Neuronal stem cell (in vitro differentiated cells): ENCODE results near the gene FOXP2.
"Not testable (repeated sequence)": the region's sequence is repeated elsewhere in the genome, so short reads cannot be mapped to it uniquely, and the experiment has no call there.

Source experiments
- DNase-seq: peaks from one replicate; pipeline ENCODE4 v3.0.0-alpha.2; 2013; ENCODE audit warnings: low spot score
- H2AFZ ChIP-seq: one replicate; pipeline ENCODE4 v1.6.1; 2013; ENCODE audit warnings: mild to moderate bottlenecking, low read length, inconsistent platforms
- H2AK5ac ChIP-seq: 2 replicates; pipeline ENCODE4 v1.6.1; 2013; ENCODE audit warnings: low read depth, mild to moderate bottlenecking, inconsistent platforms, low read length, moderate library complexity, mixed read lengths
- H2BK120ac ChIP-seq: 2 replicates; pipeline ENCODE4 v1.6.1; 2013; ENCODE audit warnings: low read depth, mild to moderate bottlenecking, inconsistent platforms, low read length, moderate library complexity, mixed read lengths
- H2BK12ac ChIP-seq: one replicate; pipeline ENCODE4 v1.6.1; 2013; ENCODE audit warnings: low read length, inconsistent platforms
- H2BK15ac ChIP-seq: 2 replicates; pipeline ENCODE4 v1.6.1; 2013; ENCODE audit warnings: mild to moderate bottlenecking, low read length, inconsistent platforms, mixed read lengths
- H2BK5ac ChIP-seq: one replicate; pipeline ENCODE4 v1.6.1; 2013; ENCODE audit warnings: inconsistent platforms, mild to moderate bottlenecking, low read length, moderate library complexity
- H3K14ac ChIP-seq: one replicate; pipeline ENCODE4 v1.6.1; 2013; ENCODE audit warnings: low read length, inconsistent platforms
- H3K18ac ChIP-seq: 2 replicates; pipeline ENCODE4 v1.6.1; 2013; ENCODE audit warnings: low read length, inconsistent platforms
- H3K23ac ChIP-seq: 2 replicates; pipeline ENCODE4 v1.6.1; 2013; ENCODE audit warnings: low read depth, mild to moderate bottlenecking, mixed read lengths, low read length, inconsistent platforms; ENCODE audit not compliant: poor library complexity
- H3K27ac ChIP-seq: replicated peaks from 3 replicates; pipeline ENCODE4 v1.5.1; 2013; ENCODE audit warnings: low read length, inconsistent platforms
- H3K27me3 ChIP-seq, 3 experiments: 2 replicates each; pipeline ENCODE4 v1.6.1; 2013; ENCODE audit warnings: low read length in 3 of 3, mild to moderate bottlenecking in 2 of 3, inconsistent platforms in 1 of 3, low read depth in 1 of 3, mixed read lengths in 1 of 3, moderate library complexity in 1 of 3; ENCODE audit not compliant: control insufficient read depth in 3 of 3, insufficient read depth in 3 of 3
- H3K36me3 ChIP-seq, 2 donors: replicated peaks in 1 of 2; 2 replicates each; pipeline ENCODE4 v1.6.1; 2013; ENCODE audit warnings: low read length in 2 of 2; ENCODE audit not compliant: control insufficient read depth in 2 of 2, insufficient read depth in 2 of 2
- H3K4ac ChIP-seq: 2 replicates; pipeline ENCODE4 v1.6.1; 2013; ENCODE audit warnings: inconsistent platforms, mild to moderate bottlenecking, low read length, moderate library complexity
- H3K4me1 ChIP-seq, 2 donors: 1 replicate in 1 of 2; 2 replicates in 1 of 2; pipeline ENCODE4 v1.6.1; 2013; ENCODE audit warnings: low read length in 2 of 2, low read depth in 1 of 2; ENCODE audit not compliant: control insufficient read depth in 2 of 2, insufficient read depth in 1 of 2
- H3K4me2 ChIP-seq: one replicate; pipeline ENCODE4 v1.6.1; 2013; ENCODE audit warnings: mild to moderate bottlenecking, low read length, inconsistent platforms; ENCODE audit not compliant: insufficient read depth, poor library complexity, severe bottlenecking
- H3K4me3 ChIP-seq, 2 donors: 2 replicates each; pipeline ENCODE4 v1.5.1; 2013; ENCODE audit warnings: low read length in 2 of 2, mild to moderate bottlenecking in 2 of 2, inconsistent platforms in 1 of 2, moderate library complexity in 1 of 2
- H3K79me1 ChIP-seq: one replicate; pipeline ENCODE4 v1.6.1; 2013; ENCODE audit warnings: low read depth, mild to moderate bottlenecking, inconsistent platforms, low read length, moderate library complexity
- H3K9ac ChIP-seq: one replicate; pipeline ENCODE4 v1.6.1; 2013; ENCODE audit warnings: mild to moderate bottlenecking, low read depth, low read length, inconsistent platforms; ENCODE audit not compliant: poor library complexity
- H3K9me3 ChIP-seq, 2 donors: replicated peaks in 1 of 2; 2 replicates each; pipeline versions ENCODE3 to v1.6.1; 2013; ENCODE audit warnings: low read length in 2 of 2, mild to moderate bottlenecking in 2 of 2, inconsistent platforms in 1 of 2, low read depth in 1 of 2, mixed read lengths in 1 of 2, moderate library complexity in 1 of 2; ENCODE audit not compliant: control insufficient read depth in 2 of 2, insufficient read depth in 1 of 2
- H4K8ac ChIP-seq: one replicate; pipeline ENCODE4 v1.6.1; 2013; ENCODE audit warnings: low read depth, mild to moderate bottlenecking, inconsistent platforms, low read length, moderate library complexity
- H4K91ac ChIP-seq: one replicate; pipeline ENCODE4 v1.6.1; 2013; ENCODE audit warnings: low read length, low read depth, mild to moderate bottlenecking, inconsistent platforms; ENCODE audit not compliant: poor library complexity
- WGBS, 2 donors: extraction: QIAGEN DNeasy Blood & Tissue Kit; methylation state at CpG; one replicate each; pipeline ENCODE4 v1.1.7; 2013; ENCODE audit warnings: missing lambda C conversion rate in 2 of 2, mixed read lengths in 1 of 2; ENCODE audit not compliant: insufficient read length in 2 of 2, insufficient replicate concordance in 1 of 2; ENCODE audit errors: extremely low coverage in 2 of 2; 5-methylcytosine and 5-hydroxymethylcytosine counted together

Gene FOXP2

DNA sequence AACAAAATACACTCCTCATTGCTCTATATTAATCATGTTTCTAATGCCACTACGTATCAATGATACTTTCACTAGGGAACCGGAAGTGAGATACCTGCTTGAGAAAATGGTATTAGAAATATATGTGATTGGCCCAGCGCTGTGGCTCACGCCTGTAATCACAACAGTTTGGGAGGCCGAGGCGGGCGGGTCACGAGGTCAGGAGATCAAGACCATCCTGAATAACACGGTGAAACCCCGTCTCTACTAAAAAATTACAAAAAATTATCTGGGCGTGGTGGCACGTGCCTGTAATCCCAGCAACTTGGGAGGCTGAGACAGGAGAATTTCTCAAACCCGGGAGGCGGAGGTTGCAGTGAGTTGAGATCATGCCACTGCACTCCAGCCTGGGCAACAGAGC, 132.7 kb downstream of the FOXP2 start:
- not testable (repeated sequence) for H3K9ac ChIP-seq, H3K27me3 ChIP-seq, H3K79me1 ChIP-seq, H3K14ac ChIP-seq, H2BK5ac ChIP-seq, H4K91ac ChIP-seq, H3K4me3 ChIP-seq, H2BK15ac ChIP-seq, H3K18ac ChIP-seq, H4K8ac ChIP-seq, H2BK12ac ChIP-seq, H2AK5ac ChIP-seq, DNase-seq, H3K4ac ChIP-seq, H3K27ac ChIP-seq, H3K36me3 ChIP-seq, H3K23ac ChIP-seq, H3K9me3 ChIP-seq, H3K4me1 ChIP-seq, H2BK120ac ChIP-seq, H2AFZ ChIP-seq, H3K4me2 ChIP-seq
- no CpG with 5 or more reads among the region's 14 CpGs for WGBS, 2 donors

DNA sequence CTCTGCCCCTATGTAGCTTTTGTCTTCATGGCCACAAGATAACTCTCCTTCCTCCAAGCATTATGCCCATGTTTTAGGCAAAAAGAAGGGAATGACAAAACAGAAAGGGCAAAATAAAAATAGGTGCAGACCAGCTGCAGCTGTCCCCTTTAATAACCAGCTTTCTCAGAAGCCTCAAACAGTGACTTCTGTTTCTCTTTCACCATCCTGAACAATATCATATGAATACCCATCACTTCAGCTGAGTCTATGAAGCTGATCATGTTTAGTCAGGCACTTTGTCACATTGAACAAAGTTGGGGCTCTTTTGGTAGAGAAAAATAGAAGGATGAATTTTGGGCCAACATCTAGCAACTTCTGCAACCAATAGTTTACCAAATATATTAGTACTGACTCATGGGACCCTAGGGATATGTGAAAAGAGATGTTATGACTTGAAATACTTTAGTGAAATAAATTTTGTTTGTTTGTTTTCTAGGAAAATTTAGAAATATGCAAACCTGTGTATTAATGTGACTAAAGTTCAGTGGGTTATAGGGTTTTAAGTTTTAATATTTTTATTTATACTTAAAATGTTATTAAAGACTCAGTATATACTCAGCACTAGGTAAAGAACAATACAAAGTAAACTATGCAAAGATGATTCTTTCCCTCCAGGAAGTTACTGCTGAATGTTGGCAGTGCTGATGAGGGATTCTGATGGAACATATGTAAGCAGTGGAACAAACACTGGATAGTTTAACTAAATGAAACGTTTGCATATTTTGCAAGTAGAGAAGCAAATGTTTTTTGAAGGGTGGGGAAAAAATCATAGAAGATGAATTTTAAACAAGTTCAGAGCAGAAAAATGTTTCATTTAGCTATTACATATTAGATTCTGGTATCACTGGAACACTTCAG, 133.7 kb downstream of the FOXP2 start:
- Histone ChIP-seq H3K36me3 (no peaks in the 10 kb centered on the region), H2AFZ (no peak overlapping the region), H2BK12ac (no peak overlapping the region), H3K9ac (no peak overlapping the region), H3K4me3 (no peak overlapping the region), H4K8ac (no peak overlapping the region), H3K23ac (no peak overlapping the region), H2AK5ac (no peak overlapping the region), H3K4me1 (no peaks in the 10 kb centered on the region), H3K4ac (no peak overlapping the region), H2BK5ac (no peak overlapping the region), H2BK120ac (no peak overlapping the region), H3K79me1 (no peaks in the 10 kb centered on the region), H3K14ac (no peak overlapping the region), H3K27me3 (no peaks in the 10 kb centered on the region), H2BK15ac (no peak overlapping the region), H3K4me2 (no peak overlapping the region), H3K9me3 (no peaks in the 10 kb centered on the region), H4K91ac (no peak overlapping the region), H3K27ac (no peak overlapping the region), H3K18ac (no peak overlapping the region)
- no CpG with 5 or more reads among the region's 1 CpG for WGBS, 2 donors
- DNase-seq = no peak

DNA sequence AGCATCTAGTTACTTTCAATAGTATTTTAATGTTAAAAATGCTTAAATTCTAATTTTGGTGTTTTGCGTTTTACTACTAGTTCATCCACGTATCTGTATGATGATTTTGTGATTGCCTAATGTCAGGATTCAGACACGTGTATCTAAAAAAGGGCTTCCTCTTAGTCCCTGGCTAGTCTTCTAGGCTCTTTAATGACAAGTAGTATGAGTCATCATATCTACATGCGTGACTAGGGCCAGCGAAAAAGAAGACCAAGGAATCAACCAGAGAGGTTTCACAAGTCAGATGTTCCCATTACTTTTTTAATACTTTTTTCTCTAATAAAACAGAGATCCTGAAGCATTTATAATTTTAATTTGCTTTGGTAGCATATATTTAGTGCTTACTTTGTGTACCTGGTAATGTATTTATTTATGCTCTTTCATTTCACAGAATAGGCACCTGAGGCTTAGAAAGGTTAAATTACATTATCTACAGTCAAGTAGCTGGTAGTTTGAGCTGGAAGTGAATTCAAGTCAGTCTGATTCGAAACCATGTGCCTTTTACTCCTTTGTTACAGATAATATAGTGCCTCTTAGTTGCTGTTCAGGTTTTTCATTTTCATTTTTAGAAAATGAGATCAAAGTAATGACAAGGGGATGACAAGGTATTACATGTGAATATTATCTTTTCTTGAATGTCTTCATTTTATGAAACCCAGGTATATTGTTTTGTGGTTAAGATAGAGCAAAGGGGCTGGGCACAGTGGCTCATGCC, 140.3 kb downstream of the FOXP2 start:
- Histone ChIP-seq H3K27ac (no peak overlapping the region), H3K4me1 (no peaks in the 10 kb centered on the region), H2AK5ac (no peak overlapping the region), H3K18ac (no peak overlapping the region), H3K23ac (no peak overlapping the region), H3K27me3 (no peaks in the 10 kb centered on the region), H3K4me3 (no peak overlapping the region), H2BK12ac (no peak overlapping the region), H2BK120ac (no peak overlapping the region), H3K9me3 (no peaks in the 10 kb centered on the region), H4K8ac (no peak overlapping the region), H2BK5ac (no peak overlapping the region), H3K14ac (no peak overlapping the region), H4K91ac (no peak overlapping the region), H2BK15ac (no peak overlapping the region), H3K79me1 (no peaks in the 10 kb centered on the region), H3K36me3 (no peaks in the 10 kb centered on the region), H3K4ac (no peak overlapping the region), H3K4me2 (no peak overlapping the region), H2AFZ (no peak overlapping the region), H3K9ac (no peak overlapping the region)
- WGBS, 2 donors = no CpG with 5 or more reads among the region's 6 CpGs
- DNase-seq = no peak

DNA sequence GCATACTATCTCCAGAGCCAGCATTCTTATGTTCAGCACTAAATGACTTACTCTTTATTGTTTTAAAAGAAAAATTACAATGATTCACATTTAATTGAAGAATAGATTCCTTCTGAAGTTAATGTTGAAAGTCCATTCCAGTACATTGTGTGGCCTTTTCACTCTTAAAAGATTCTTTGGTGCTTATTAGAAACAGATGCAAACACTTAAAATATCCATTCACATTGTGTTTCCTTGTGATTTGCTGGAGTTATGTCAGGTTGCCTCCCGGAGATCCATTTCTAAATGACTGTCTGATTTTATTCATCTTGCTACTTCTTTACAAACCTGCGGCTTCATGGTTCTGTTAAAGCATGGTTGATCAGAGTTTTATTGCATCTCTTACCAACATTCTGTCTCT, 152.8 kb downstream of the FOXP2 start:
- H4K8ac ChIP-seq = no peak overlapping the region
- no peak overlapping the region for H2AFZ ChIP-seq
- H3K9ac ChIP-seq = no peak overlapping the region
- no peak overlapping the region for H3K23ac ChIP-seq
- no peak overlapping the region for H3K4me2 ChIP-seq
- H2BK5ac ChIP-seq = no peak overlapping the region
- no peak overlapping the region for H2BK120ac ChIP-seq
- H3K9me3 ChIP-seq = no peaks in the 10 kb centered on the region
- WGBS, 2 donors = no CpG with 5 or more reads among the region's 2 CpGs
- no peak overlapping the region for H3K4ac ChIP-seq
- H3K36me3 ChIP-seq = no peaks in the 10 kb centered on the region
- no peak overlapping the region for H3K4me3 ChIP-seq
- no peaks in the 10 kb centered on the region for H3K27me3 ChIP-seq
- H3K4me1 ChIP-seq = no peaks in the 10 kb centered on the region
- no peak overlapping the region for H3K27ac ChIP-seq
- no peak overlapping the region for H2AK5ac ChIP-seq
- no peak overlapping the region for H2BK15ac ChIP-seq
- H2BK12ac ChIP-seq = no peak overlapping the region
- no peak overlapping the region for H3K18ac ChIP-seq
- H4K91ac ChIP-seq = no peak overlapping the region
- no peak overlapping the region for H3K14ac ChIP-seq
- DNase-seq = no peak
- H3K79me1 ChIP-seq = no peaks in the 10 kb centered on the region
